WTC11 (cell line): ENCODE results near the gene RPS29. TPM values are rescaled to one million over a fixed set of nuclear protein-coding genes. Genes with fewer than 3 reads are reported as not detected.

Experiments used
- ATAC-seq: fragments of 200-7000 bp; cut with Tn5 transposase; 2 replicates; pipeline ENCODE4 v1.10.0; 2021; ENCODE audit warnings: mild to moderate bottlenecking, moderate library complexity
- Bru-seq: library from RNA; stranded (reverse); fragments of 400-500 nt; gene quantifications from one replicate; lab custom pipeline; 2021; lab: Mats Ljungman, UMichigan
- CTCF ChIA-PET: fragments of 300-600 bp; sonication (Branson Sonifier 250); formaldehyde crosslinking; loops from one replicate; lab custom pipeline; 2021; ENCODE audit warnings: antibody characterized with exemption; lab: Charles Lee
- POLR2A ChIA-PET: fragments of 350-600 bp; sonication (Branson Sonifier 250); formaldehyde crosslinking; loops from one replicate; lab custom pipeline; 2021; ENCODE audit warnings: antibody characterized with exemption; lab: Charles Lee
- DNase-seq: peaks from one replicate; pipeline ENCODE4 v3.0.0; 2021; ENCODE audit warnings: low spot score
- H3K27ac Mint-ChIP-seq: 2 replicates; pipeline ENCODE4 v1.8.0; 2021; ENCODE audit warnings: mixed read lengths
- H3K27me3 Mint-ChIP-seq: 2 replicates; pipeline ENCODE4 v1.8.0; 2021; ENCODE audit warnings: low read depth, mild to moderate bottlenecking, moderate library complexity, mixed read lengths
- H3K36me3 Mint-ChIP-seq: 2 replicates; pipeline ENCODE4 v1.8.0; 2021; ENCODE audit warnings: mixed read lengths
- H3K4me1 Mint-ChIP-seq: 2 replicates; pipeline ENCODE4 v1.8.0; 2022; ENCODE audit warnings: mixed read lengths
- H3K4me3 Mint-ChIP-seq: 2 replicates; pipeline ENCODE4 v1.8.0; 2021; ENCODE audit warnings: mild to moderate bottlenecking, moderate library complexity, mixed read lengths
- H3K9me3 Mint-ChIP-seq: 2 replicates; pipeline ENCODE4 v1.8.0; 2021; ENCODE audit warnings: mixed read lengths
- ETV6 ChIP-seq: sonication (generic); formaldehyde crosslinking; IDR thresholded peaks from 2 replicates; pipeline ENCODE4 v1.8.1; 2022; ENCODE audit warnings: mild to moderate bottlenecking, missing genetic modification reagents
- FOXK1 ChIP-seq: sonication (generic); formaldehyde crosslinking; IDR thresholded peaks from 2 replicates; pipeline ENCODE4 v1.8.0; 2022; ENCODE audit warnings: mild to moderate bottlenecking, moderate library complexity, missing genetic modification reagents
- FOXP1 ChIP-seq: sonication (generic); formaldehyde crosslinking; IDR thresholded peaks from 2 replicates; pipeline ENCODE4 v1.8.0; 2022; ENCODE audit warnings: missing genetic modification reagents, mild to moderate bottlenecking, moderate library complexity, borderline replicate concordance
- GABPB1 ChIP-seq: sonication (generic); formaldehyde crosslinking; IDR thresholded peaks from 2 replicates; pipeline ENCODE4 v1.8.1; 2023; ENCODE audit warnings: mild to moderate bottlenecking, missing genetic modification reagents
- MXD4 ChIP-seq: fragments of 250-450 bp; sonication (Bioruptor Pico); IDR thresholded peaks from 2 replicates; pipeline ENCODE4 v1.8.0; 2021; ENCODE audit warnings: mild to moderate bottlenecking, moderate library complexity, borderline replicate concordance
- MYBL2 ChIP-seq: sonication (generic); formaldehyde crosslinking; IDR thresholded peaks from 2 replicates; pipeline ENCODE4 v1.8.1; 2023; ENCODE audit warnings: mild to moderate bottlenecking, moderate library complexity, missing genetic modification reagents
- NFATC4 ChIP-seq: fragments of 250-450 bp; sonication (Bioruptor Pico); IDR thresholded peaks from 2 replicates; pipeline ENCODE4 v1.9.0; 2021; ENCODE audit warnings: mild to moderate bottlenecking
- NFYB ChIP-seq: sonication (generic); formaldehyde crosslinking; conservative IDR thresholded peaks from 2 replicates; pipeline ENCODE4 v1.8.0; 2022; ENCODE audit warnings: low read depth, missing genetic modification reagents
- SMAD3 ChIP-seq: sonication (generic); formaldehyde crosslinking; IDR thresholded peaks from 2 replicates; pipeline ENCODE4 v1.8.0; 2022; ENCODE audit warnings: missing genetic modification reagents, mild to moderate bottlenecking, borderline replicate concordance
- SMAD4 ChIP-seq: sonication (generic); formaldehyde crosslinking; IDR thresholded peaks from 2 replicates; pipeline ENCODE4 v1.8.0; 2022; ENCODE audit warnings: mild to moderate bottlenecking, missing genetic modification reagents
- SP1 ChIP-seq: sonication (generic); formaldehyde crosslinking; conservative IDR thresholded peaks from 2 replicates; pipeline ENCODE4 v1.8.1; 2022; ENCODE audit warnings: missing genetic modification reagents
- TEAD1 ChIP-seq: sonication (generic); formaldehyde crosslinking; IDR thresholded peaks from 2 replicates; pipeline ENCODE4 v1.8.0; 2022; ENCODE audit warnings: mild to moderate bottlenecking, missing genetic modification reagents
- ZNF671 ChIP-seq: fragments of 250-450 bp; sonication (Bioruptor Pico); IDR thresholded peaks from 2 replicates; pipeline ENCODE4 v1.8.0; 2021; ENCODE audit warnings: mild to moderate bottlenecking
- long read RNA-seq, 3 experiments: library from RNA in 1 of 3; library from capped mRNA in 1 of 3; library from polyadenylated mRNA in 1 of 3; unstranded in 2 of 3; stranded (forward) in 1 of 3; transcript quantifications; one replicate each; pipeline ENCODE4 v2.0.0, GENCODE V29; 2021
- total RNA-seq: library from RNA; stranded (reverse); gene quantifications from 3 replicates; pipeline ENCODE4 v1.2.3, GENCODE V29; 2021
- TF ChIP-seq, protein P1 (sequence below): sonication (generic); formaldehyde crosslinking; IDR thresholded peaks from 2 replicates; pipeline ENCODE4 v1.8.0; 2022; ENCODE audit warnings: mild to moderate bottlenecking, missing genetic modification reagents
- TF ChIP-seq, protein P2 (sequence below): sonication (generic); formaldehyde crosslinking; IDR thresholded peaks from 2 replicates; pipeline ENCODE4 v1.8.1; 2022; ENCODE audit warnings: low read depth, missing genetic modification reagents, borderline replicate concordance
- TF ChIP-seq, protein P3 (sequence below): sonication (generic); formaldehyde crosslinking; IDR thresholded peaks from 2 replicates; pipeline ENCODE4 v1.8.0; 2022; ENCODE audit warnings: mild to moderate bottlenecking, missing genetic modification reagents
- TF ChIP-seq, protein P4 (sequence below): sonication (generic); formaldehyde crosslinking; conservative IDR thresholded peaks from 2 replicates; pipeline ENCODE4 v1.8.1; 2022; ENCODE audit warnings: mild to moderate bottlenecking, missing genetic modification reagents
- TF ChIP-seq, protein P5 (sequence below): sonication (generic); formaldehyde crosslinking; IDR thresholded peaks from 2 replicates; pipeline ENCODE4 v1.8.1; 2022; ENCODE audit warnings: missing genetic modification reagents, borderline replicate concordance
- TF ChIP-seq, protein P6 (sequence below): sonication (generic); formaldehyde crosslinking; IDR thresholded peaks from 2 replicates; pipeline ENCODE4 v1.8.1; 2023; ENCODE audit warnings: mild to moderate bottlenecking, missing genetic modification reagents
- TF ChIP-seq, protein P7 (sequence below): sonication (generic); formaldehyde crosslinking; IDR thresholded peaks from 2 replicates; pipeline ENCODE4 v1.8.0; 2023; ENCODE audit warnings: missing genetic modification reagents, mild to moderate bottlenecking, borderline replicate concordance

The RPS29 gene
- total RNA-seq (2,168 to 2,393 TPM (median 2,330 TPM) in 3 replicates), Bru-seq, nascent RNA (percentile 97 among the genes with signal in this experiment)
- long read RNA-seq, experiment 1, full-length matches to known transcripts: 609 of 620 reads
- long read RNA-seq, experiment 1, partial matches to known transcripts: 5 of 620 reads
- long read RNA-seq, experiment 1, other reads (novel, unspliced or antisense): 6 of 620 reads
- long read RNA-seq, experiment 2, full-length matches to known transcripts: 2,312 of 2,331 reads
- long read RNA-seq, experiment 2, partial matches to known transcripts: 0 of 2,331 reads
- long read RNA-seq, experiment 2, other reads (novel, unspliced or antisense): 19 of 2,331 reads
- long read RNA-seq, experiment 3, full-length matches to known transcripts: 38 of 38 reads
- long read RNA-seq, experiment 3, partial matches to known transcripts: 0 of 38 reads
- long read RNA-seq, experiment 3, other reads (novel, unspliced or antisense): 0 of 38 reads

DNA sequence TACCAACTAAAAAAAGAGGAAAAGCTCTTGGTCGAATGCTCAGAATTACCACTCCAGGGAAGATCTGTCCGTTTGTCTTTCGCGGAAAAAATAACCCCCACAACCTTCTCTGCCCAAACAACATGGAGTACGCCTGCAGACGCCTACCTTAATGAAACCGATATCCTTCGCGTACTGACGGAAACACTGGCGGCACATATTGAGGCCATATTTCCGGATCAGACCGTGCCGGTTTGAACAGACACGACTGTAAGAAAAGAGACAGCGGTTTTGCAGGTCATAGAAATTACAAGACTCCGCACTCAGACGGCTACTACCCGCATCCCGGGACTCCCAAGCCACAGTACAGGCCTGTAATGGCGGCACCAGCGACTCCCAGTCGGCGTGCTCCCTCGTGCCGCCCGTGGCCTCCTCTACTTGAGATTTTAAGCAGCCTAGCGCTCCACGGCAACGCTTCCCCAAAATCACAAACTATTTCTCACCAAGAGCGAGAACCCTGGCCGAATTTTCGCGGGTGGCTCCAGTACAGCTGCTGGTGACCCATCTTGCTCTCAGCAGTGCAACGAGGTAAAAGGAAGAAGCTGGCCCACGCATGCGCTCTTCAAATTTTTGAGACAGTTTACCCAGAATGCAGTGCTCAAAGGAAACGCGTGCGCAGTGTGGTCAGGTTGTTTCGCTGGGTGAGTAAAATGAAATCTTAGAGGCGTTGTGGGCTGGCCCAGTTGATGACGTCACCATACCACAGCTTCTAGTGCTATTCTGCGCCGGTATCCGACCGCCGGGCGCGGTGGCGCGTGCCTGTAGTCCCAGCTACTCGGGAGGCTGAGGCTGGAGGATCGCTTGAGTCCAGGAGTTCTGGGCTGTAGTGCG is at the start of gene RPS29:
Gene RPS29, minus strand, starts transcription at position 578 of the 870 bp plus-strand sequence. Its CDS starts 34 bp downstream, at position 544.
- POLR2A ChIA-PET: interaction anchor here (0.6 to 3.9 kb wide), 10 partner anchors 9 to 277 kb away, joined by 3 to 33 read pairs (median 3); partner anchors contain the start of genes LRR1, MGAT2 and RPL36AL
- peaks cover 46% of the 10 kb centered on the region for H3K36me3 Mint-ChIP-seq
- H3K4me3 Mint-ChIP-seq: peak within 1 kb of the TSS; percentile 95
- H3K4me1 Mint-ChIP-seq: peaks cover 34% of the 10 kb centered on the region
- ATAC-seq (peak; percentile 81), DNase-seq (peak; percentile 98)
- peak within 1 kb of the TSS; percentile 97 for H3K27ac Mint-ChIP-seq
- CTCF ChIA-PET: interaction anchor here (0.5 to 2.4 kb wide), 7 partner anchors 11 to 267 kb away, joined by 3 to 43 read pairs (median 7); partner anchors contain the start of genes LRR1, MGAT2, NEMF and RPL36AL
- H3K9me3 Mint-ChIP-seq: no peaks in the 10 kb centered on the region
- peaks cover 4% of the 10 kb centered on the region; the same call in 1 of the 2 replicates for H3K27me3 Mint-ChIP-seq
- TF ChIP-seq GABPB1: peak; percentile 28; the same call in 1 of the 2 replicates
- no peak for TF ChIP-seq MYBL2 (CRISPR knock-in tag)
- no peak for TF ChIP-seq NFYB (CRISPR knock-in tag)
- peak; percentile 79; the same call in 1 of the 2 replicates for TF ChIP-seq TEAD1 (CRISPR knock-in tag)
- TF ChIP-seq, protein P1, sequence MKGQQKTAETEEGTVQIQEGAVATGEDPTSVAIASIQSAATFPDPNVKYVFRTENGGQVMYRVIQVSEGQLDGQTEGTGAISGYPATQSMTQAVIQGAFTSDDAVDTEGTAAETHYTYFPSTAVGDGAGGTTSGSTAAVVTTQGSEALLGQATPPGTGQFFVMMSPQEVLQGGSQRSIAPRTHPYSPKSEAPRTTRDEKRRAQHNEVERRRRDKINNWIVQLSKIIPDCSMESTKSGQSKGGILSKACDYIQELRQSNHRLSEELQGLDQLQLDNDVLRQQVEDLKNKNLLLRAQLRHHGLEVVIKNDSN (CRISPR knock-in tag): 0 out of 2 replicates have a peak, but pooled peaks have one; percentile 25
- TF ChIP-seq ETV6 (CRISPR knock-in tag): peak; percentile 87
- TF ChIP-seq SP1: peak; percentile 88
- no peak for TF ChIP-seq MXD4
- TF ChIP-seq, protein P2, sequence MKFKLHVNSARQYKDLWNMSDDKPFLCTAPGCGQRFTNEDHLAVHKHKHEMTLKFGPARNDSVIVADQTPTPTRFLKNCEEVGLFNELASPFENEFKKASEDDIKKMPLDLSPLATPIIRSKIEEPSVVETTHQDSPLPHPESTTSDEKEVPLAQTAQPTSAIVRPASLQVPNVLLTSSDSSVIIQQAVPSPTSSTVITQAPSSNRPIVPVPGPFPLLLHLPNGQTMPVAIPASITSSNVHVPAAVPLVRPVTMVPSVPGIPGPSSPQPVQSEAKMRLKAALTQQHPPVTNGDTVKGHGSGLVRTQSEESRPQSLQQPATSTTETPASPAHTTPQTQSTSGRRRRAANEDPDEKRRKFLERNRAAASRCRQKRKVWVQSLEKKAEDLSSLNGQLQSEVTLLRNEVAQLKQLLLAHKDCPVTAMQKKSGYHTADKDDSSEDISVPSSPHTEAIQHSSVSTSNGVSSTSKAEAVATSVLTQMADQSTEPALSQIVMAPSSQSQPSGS (CRISPR knock-in tag): peak; percentile 80
- TF ChIP-seq, protein P3, sequence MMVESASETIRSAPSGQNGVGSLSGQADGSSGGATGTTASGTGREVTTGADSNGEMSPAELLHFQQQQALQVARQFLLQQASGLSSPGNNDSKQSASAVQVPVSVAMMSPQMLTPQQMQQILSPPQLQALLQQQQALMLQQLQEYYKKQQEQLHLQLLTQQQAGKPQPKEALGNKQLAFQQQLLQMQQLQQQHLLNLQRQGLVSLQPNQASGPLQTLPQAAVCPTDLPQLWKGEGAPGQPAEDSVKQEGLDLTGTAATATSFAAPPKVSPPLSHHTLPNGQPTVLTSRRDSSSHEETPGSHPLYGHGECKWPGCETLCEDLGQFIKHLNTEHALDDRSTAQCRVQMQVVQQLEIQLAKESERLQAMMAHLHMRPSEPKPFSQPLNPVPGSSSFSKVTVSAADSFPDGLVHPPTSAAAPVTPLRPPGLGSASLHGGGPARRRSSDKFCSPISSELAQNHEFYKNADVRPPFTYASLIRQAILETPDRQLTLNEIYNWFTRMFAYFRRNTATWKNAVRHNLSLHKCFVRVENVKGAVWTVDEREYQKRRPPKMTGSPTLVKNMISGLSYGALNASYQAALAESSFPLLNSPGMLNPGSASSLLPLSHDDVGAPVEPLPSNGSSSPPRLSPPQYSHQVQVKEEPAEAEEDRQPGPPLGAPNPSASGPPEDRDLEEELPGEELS (CRISPR knock-in tag): 0 out of 2 replicates have a peak, but pooled peaks have one; percentile 11
- TF ChIP-seq, protein P4, sequence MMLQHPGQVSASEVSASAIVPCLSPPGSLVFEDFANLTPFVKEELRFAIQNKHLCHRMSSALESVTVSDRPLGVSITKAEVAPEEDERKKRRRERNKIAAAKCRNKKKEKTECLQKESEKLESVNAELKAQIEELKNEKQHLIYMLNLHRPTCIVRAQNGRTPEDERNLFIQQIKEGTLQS (CRISPR knock-in tag): peak; percentile 95
- 0 out of 2 replicates have a peak, but pooled peaks have one; percentile 41 for TF ChIP-seq SMAD4
- TF ChIP-seq, protein P5, sequence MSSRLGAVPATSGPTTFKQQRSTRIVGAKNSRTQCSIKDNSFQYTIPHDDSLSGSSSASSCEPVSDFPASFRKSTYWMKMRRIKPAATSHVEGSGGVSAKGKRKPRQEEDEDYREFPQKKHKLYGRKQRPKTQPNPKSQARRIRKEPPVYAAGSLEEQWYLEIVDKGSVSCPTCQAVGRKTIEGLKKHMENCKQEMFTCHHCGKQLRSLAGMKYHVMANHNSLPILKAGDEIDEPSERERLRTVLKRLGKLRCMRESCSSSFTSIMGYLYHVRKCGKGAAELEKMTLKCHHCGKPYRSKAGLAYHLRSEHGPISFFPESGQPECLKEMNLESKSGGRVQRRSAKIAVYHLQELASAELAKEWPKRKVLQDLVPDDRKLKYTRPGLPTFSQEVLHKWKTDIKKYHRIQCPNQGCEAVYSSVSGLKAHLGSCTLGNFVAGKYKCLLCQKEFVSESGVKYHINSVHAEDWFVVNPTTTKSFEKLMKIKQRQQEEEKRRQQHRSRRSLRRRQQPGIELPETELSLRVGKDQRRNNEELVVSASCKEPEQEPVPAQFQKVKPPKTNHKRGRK (CRISPR knock-in tag): no peak
- peak; percentile 45; the same call in 1 of the 2 replicates for TF ChIP-seq FOXP1 (CRISPR knock-in tag)
- peak; percentile 3; the same call in 1 of the 2 replicates for TF ChIP-seq NFATC4 (CRISPR knock-in tag)
- TF ChIP-seq, protein P6, sequence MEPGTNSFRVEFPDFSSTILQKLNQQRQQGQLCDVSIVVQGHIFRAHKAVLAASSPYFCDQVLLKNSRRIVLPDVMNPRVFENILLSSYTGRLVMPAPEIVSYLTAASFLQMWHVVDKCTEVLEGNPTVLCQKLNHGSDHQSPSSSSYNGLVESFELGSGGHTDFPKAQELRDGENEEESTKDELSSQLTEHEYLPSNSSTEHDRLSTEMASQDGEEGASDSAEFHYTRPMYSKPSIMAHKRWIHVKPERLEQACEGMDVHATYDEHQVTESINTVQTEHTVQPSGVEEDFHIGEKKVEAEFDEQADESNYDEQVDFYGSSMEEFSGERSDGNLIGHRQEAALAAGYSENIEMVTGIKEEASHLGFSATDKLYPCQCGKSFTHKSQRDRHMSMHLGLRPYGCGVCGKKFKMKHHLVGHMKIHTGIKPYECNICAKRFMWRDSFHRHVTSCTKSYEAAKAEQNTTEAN (CRISPR knock-in tag): no peak
- 0 out of 2 replicates have a peak, but pooled peaks have one; percentile 36 for TF ChIP-seq FOXK1 (CRISPR knock-in tag)
- TF ChIP-seq, protein P7, sequence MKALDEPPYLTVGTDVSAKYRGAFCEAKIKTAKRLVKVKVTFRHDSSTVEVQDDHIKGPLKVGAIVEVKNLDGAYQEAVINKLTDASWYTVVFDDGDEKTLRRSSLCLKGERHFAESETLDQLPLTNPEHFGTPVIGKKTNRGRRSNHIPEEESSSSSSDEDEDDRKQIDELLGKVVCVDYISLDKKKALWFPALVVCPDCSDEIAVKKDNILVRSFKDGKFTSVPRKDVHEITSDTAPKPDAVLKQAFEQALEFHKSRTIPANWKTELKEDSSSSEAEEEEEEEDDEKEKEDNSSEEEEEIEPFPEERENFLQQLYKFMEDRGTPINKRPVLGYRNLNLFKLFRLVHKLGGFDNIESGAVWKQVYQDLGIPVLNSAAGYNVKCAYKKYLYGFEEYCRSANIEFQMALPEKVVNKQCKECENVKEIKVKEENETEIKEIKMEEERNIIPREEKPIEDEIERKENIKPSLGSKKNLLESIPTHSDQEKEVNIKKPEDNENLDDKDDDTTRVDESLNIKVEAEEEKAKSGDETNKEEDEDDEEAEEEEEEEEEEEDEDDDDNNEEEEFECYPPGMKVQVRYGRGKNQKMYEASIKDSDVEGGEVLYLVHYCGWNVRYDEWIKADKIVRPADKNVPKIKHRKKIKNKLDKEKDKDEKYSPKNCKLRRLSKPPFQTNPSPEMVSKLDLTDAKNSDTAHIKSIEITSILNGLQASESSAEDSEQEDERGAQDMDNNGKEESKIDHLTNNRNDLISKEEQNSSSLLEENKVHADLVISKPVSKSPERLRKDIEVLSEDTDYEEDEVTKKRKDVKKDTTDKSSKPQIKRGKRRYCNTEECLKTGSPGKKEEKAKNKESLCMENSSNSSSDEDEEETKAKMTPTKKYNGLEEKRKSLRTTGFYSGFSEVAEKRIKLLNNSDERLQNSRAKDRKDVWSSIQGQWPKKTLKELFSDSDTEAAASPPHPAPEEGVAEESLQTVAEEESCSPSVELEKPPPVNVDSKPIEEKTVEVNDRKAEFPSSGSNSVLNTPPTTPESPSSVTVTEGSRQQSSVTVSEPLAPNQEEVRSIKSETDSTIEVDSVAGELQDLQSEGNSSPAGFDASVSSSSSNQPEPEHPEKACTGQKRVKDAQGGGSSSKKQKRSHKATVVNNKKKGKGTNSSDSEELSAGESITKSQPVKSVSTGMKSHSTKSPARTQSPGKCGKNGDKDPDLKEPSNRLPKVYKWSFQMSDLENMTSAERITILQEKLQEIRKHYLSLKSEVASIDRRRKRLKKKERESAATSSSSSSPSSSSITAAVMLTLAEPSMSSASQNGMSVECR (CRISPR knock-in tag): peak; percentile 86; the same call in 1 of the 2 replicates
- peak; percentile 45; the same call in 1 of the 2 replicates for TF ChIP-seq ZNF671
- peak; percentile 76; the same call in 1 of the 2 replicates for TF ChIP-seq SMAD3 (CRISPR knock-in tag)
